ENCODE measurements around the gene HOXB6. TPM values are rescaled to one million over a fixed set of nuclear protein-coding genes. Genes with fewer than 3 reads are reported as not detected.
A peak's percentile ranks its signal among the peaks of the same experiment; 100 is the strongest.

Gene HOXB6
- not detected for total RNA-seq

DNA sequence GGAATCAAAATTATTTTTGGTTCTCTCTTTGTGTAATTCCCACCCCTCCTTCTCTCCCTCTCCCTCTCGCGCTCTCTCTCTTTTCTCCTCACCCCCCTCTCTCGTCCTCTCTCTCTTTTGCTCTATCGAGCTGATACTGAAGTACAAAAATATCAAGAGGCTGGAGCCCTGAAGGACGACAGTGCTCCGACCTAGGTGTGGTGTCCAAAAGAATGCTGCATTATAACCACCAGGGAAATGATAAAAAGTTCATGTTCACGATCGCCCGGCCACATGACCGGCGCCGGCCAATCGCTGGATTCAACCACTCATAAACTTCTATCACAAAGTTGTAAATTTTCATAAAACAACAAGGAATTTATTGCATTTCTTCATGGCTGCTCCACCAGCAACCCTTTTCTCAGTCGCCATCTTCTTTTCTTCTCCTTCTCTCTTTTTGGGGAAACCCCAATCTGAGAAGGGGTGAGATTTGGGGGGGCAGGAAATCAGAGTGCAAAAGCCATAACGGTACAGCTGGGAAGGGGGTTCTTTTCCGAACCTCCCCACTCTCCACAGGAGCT, at the start of gene HOXB6:
Gene HOXB6 (minus strand): TSS at position 217 of the 560 bp plus-strand sequence. CDS start 6,836 bp downstream, outside the sequence.
- Histone ChIP-seq H3K27me3 (ENCODE audit: control insufficient read depth in 3 of 3, insufficient read depth in 3 of 3, low read length in 3 of 3) (peaks cover 86 to 94% (median 93%) of the 10 kb centered on the region in 3 donors), H3K36me3 (ENCODE audit: control insufficient read depth in 3 of 3, insufficient read depth in 3 of 3, low read length in 3 of 3) (no peaks in the 10 kb centered on the region), H3K9ac (ENCODE audit: low read depth in 1 of 3, low read length in 3 of 3) (peak within 1 kb of the TSS in 2 of 3 donors; percentile 28 to 36), H3K27ac (ENCODE audit: low read depth, low read length) (peak within 1 kb of the TSS; percentile 9), H3K9me3 (ENCODE audit: control insufficient read depth in 3 of 3, low read length in 3 of 3) (no peaks in the 10 kb centered on the region), H3K4me3 (ENCODE audit: low read length in 3 of 3) (peak within 1 kb of the TSS; percentile 11 to 69 (median 58)), H3K4me1 (ENCODE audit: control insufficient read depth in 3 of 3, insufficient read depth in 3 of 3, low read length in 3 of 3) (peaks cover 2 to 10% (median 3%) of the 10 kb centered on the region in 3 donors)

DNA sequence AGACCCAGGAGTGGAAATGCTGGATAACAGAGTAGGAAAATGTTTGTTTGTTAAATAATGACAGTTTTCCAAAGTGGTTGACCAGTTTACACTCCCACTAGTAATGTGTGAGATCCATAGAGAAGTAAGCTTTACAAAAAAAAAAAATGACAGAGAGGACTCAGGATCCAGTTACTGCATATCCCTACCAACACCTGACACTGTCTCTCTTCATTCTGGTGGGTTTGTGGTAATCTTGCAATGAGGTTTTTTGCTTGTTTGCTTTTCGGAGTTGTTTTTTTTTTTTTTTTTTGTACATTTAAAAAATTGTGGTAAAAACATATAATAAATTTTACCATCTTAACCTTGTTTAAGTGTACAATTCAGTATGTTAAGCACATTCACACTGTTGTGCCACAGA, 45.0 kb upstream of the HOXB6 start:
- Histone ChIP-seq H3K36me3 (ENCODE audit: control insufficient read depth in 3 of 3, insufficient read depth in 3 of 3, low read length in 3 of 3) (no peaks in the 10 kb centered on the region), H3K9ac (ENCODE audit: low read depth in 1 of 3, low read length in 3 of 3) (no peak overlapping the region), H3K4me1 (ENCODE audit: control insufficient read depth in 3 of 3, insufficient read depth in 3 of 3, low read length in 3 of 3) (peaks cover 2 to 7% (median 3%) of the 10 kb centered on the region in 3 donors), H3K9me3 (ENCODE audit: control insufficient read depth in 3 of 3, low read length in 3 of 3) (no peaks in the 10 kb centered on the region), H3K27ac (ENCODE audit: low read depth, low read length) (no peak overlapping the region), H3K4me3 (ENCODE audit: low read length in 3 of 3) (no peak overlapping the region), H3K27me3 (ENCODE audit: control insufficient read depth in 3 of 3, insufficient read depth in 3 of 3, low read length in 3 of 3) (peaks cover 45 to 48% (median 45%) of the 10 kb centered on the region in 3 donors)

DNA sequence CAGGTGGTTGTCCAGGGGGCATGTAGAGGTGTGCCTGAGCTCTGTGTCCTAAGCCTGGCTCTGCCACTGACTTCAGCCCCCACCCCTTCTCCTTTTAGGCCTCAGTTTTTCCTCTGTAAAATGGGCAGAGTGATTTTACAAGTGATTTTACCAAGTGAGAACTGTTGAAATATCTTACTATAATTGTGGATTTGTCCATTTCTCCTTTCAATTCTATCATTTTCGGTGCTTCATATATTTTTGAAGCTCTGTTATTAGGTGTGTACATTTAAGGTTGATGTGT, 43.1 kb upstream of the HOXB6 start:
- Histone ChIP-seq H3K9ac (ENCODE audit: low read depth in 1 of 3, low read length in 3 of 3) (no peak overlapping the region), H3K4me3 (ENCODE audit: low read length in 3 of 3) (no peak overlapping the region), H3K9me3 (ENCODE audit: control insufficient read depth in 3 of 3, low read length in 3 of 3) (no peaks in the 10 kb centered on the region), H3K27me3 (ENCODE audit: control insufficient read depth in 3 of 3, insufficient read depth in 3 of 3, low read length in 3 of 3) (peaks cover 62 to 66% (median 62%) of the 10 kb centered on the region in 3 donors), H3K36me3 (ENCODE audit: control insufficient read depth in 3 of 3, insufficient read depth in 3 of 3, low read length in 3 of 3) (no peaks in the 10 kb centered on the region), H3K27ac (ENCODE audit: low read depth, low read length) (no peak overlapping the region), H3K4me1 (ENCODE audit: control insufficient read depth in 3 of 3, insufficient read depth in 3 of 3, low read length in 3 of 3) (peaks cover 2 to 7% (median 3%) of the 10 kb centered on the region in 3 donors)

DNA sequence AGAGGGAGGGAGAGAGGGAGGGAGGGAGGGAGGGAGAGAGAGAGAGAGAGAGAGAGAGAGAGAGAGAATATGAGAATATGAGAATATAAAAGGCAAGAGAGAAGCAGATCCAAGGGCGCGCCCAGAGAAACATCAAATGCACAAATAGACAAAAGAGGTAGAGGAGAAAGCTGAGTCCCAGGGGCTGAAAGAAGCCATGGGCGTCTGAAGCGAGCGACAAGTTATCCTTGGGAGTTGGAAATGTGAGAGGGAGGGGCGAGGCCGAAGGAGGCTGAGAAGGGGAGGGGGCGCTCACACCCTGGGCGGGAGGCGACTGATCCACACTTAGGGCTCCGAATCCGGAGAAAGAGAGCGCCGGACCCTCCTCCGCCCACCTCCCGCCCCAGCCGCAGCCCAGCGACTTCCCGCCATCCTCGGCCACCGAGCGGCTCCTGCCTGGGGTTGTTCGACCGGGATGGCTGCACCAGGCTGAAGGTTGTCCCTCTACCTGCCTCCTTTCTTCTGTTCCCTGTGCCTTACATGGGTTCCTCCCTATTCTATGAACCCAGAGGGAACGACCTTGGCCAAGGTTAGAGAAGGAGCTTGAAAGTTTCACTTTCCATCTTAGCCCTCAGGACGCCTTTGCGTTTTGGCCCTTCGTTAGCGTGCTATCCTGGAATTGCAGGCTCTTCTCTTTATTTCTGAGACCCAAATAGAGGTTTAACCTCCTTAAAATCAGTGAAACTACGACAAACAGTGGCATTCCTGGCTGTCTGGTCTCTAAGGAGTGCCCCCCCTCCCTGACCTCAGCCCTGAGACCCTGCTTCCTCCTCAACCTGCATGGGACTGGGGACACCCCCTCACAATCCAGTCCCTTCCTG, 42.5 kb upstream of the HOXB6 start:
- peak overlapping the region; percentile 55 to 62 (median 56) for H3K4me3 ChIP-seq (ENCODE audit: low read length in 3 of 3)
- peaks cover 2 to 7% (median 3%) of the 10 kb centered on the region in 3 donors for H3K4me1 ChIP-seq (ENCODE audit: control insufficient read depth in 3 of 3, insufficient read depth in 3 of 3, low read length in 3 of 3)
- peaks cover 68 to 71% (median 68%) of the 10 kb centered on the region in 3 donors for H3K27me3 ChIP-seq (ENCODE audit: control insufficient read depth in 3 of 3, insufficient read depth in 3 of 3, low read length in 3 of 3)
- no peaks in the 10 kb centered on the region for H3K36me3 ChIP-seq (ENCODE audit: control insufficient read depth in 3 of 3, insufficient read depth in 3 of 3, low read length in 3 of 3)
- H3K27ac ChIP-seq (ENCODE audit: low read depth, low read length), result no peak overlapping the region
- H3K9me3 ChIP-seq (ENCODE audit: control insufficient read depth in 3 of 3, low read length in 3 of 3), result no peaks in the 10 kb centered on the region
- peak overlapping the region in 1 of 3 donors; percentile 1 for H3K9ac ChIP-seq (ENCODE audit: low read depth in 1 of 3, low read length in 3 of 3)

DNA sequence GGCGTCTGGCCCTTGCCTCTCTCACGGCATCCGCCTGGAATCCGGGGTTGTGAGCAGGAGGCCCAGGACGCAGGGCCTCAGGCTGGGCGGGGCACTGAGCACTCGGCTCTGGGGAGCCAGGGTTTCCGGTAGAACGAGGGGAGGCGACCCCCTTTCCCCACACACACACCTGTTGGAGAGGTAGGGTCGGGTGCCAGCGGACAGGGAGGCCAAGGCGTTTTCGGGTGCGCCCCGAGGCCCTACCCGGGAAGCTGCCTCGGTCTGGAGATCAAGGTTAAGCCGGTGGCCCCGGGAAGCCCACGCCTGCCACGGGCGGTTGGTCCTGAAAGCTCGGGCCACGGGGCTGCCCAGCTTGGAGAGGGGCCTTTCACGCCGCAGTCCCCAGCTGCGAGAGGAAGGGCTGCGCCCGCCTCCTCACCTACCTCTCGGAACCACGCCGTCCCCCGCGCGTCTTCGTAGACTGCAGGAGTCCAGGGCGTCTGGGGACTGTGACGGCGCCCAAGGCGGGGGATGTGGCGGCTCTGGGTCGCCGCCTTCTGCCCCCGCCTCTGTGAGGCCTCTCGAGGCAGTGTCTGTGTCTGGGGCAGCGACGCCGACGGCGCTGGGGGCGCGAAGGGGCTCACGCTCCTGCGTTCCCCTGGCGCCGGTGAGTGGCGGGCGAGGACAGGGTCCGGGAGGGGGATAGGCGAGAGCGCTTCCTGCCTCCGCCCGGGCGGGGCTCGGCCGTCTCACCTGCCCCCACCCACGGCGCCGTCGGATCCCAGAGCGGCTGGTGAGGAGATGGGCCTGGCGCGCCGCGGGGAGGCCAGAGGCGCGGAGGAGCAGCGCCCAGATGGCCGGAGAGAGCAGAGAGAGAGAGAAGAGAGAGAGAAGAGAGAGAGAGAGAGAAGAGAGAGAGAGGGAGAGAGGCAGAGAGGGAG, 41.7 kb upstream of the HOXB6 start:
- Histone ChIP-seq H3K27me3 (ENCODE audit: control insufficient read depth in 3 of 3, insufficient read depth in 3 of 3, low read length in 3 of 3) (peaks cover 77 to 80% (median 77%) of the 10 kb centered on the region in 3 donors), H3K27ac (ENCODE audit: low read depth, low read length) (no peak overlapping the region)

DNA sequence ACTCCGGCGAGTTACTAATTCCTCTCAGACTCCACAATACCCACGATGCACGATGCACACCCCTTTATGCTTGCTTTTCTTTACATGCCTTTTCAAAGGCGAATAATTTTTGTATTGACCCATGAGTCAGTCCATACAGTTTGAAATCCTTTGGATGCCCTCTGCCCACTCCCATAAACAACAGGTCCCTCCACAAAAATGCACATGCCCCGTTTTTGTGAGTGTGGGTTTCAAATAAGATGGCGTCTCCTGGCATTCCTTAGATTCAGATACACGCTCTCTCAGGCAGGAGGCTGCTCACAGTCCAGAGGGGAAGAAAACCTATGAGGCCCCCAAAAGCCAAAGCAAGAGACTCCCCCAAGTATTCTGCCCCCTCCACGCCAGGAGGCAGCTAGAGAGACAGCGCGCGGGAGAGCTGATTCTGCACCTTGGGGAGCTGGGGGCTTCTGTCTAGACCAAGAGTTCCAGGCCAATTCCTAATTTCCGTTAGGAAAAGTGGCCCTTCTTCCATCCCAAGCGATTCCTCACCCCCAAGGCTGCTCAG, 40.9 kb upstream of the HOXB6 start:
- H3K27me3 ChIP-seq (ENCODE audit: control insufficient read depth in 3 of 3, insufficient read depth in 3 of 3, low read length in 3 of 3), result peaks cover 83 to 87% (median 84%) of the 10 kb centered on the region in 3 donors
- no peak overlapping the region for H3K27ac ChIP-seq (ENCODE audit: low read depth, low read length)
- H3K9ac ChIP-seq (ENCODE audit: low read depth in 1 of 3, low read length in 3 of 3), result no peak overlapping the region
- no peaks in the 10 kb centered on the region for H3K36me3 ChIP-seq (ENCODE audit: control insufficient read depth in 3 of 3, insufficient read depth in 3 of 3, low read length in 3 of 3)
- H3K4me3 ChIP-seq (ENCODE audit: low read length in 3 of 3), result no peak overlapping the region
- H3K9me3 ChIP-seq (ENCODE audit: control insufficient read depth in 3 of 3, low read length in 3 of 3), result no peaks in the 10 kb centered on the region
- H3K4me1 ChIP-seq (ENCODE audit: control insufficient read depth in 3 of 3, insufficient read depth in 3 of 3, low read length in 3 of 3), result peaks cover 2 to 7% (median 3%) of the 10 kb centered on the region in 3 donors

More for the DNA sequence above, 41.7 kb upstream of the HOXB6 start:
- H3K4me3 ChIP-seq (ENCODE audit: low read length in 3 of 3), result no peak overlapping the region
- H3K9me3 ChIP-seq (ENCODE audit: control insufficient read depth in 3 of 3, low read length in 3 of 3), result no peaks in the 10 kb centered on the region
- no peak overlapping the region for H3K9ac ChIP-seq (ENCODE audit: low read depth in 1 of 3, low read length in 3 of 3)
- H3K36me3 ChIP-seq (ENCODE audit: control insufficient read depth in 3 of 3, insufficient read depth in 3 of 3, low read length in 3 of 3), result no peaks in the 10 kb centered on the region
- peaks cover 2 to 7% (median 3%) of the 10 kb centered on the region in 3 donors for H3K4me1 ChIP-seq (ENCODE audit: control insufficient read depth in 3 of 3, insufficient read depth in 3 of 3, low read length in 3 of 3)

DNA sequence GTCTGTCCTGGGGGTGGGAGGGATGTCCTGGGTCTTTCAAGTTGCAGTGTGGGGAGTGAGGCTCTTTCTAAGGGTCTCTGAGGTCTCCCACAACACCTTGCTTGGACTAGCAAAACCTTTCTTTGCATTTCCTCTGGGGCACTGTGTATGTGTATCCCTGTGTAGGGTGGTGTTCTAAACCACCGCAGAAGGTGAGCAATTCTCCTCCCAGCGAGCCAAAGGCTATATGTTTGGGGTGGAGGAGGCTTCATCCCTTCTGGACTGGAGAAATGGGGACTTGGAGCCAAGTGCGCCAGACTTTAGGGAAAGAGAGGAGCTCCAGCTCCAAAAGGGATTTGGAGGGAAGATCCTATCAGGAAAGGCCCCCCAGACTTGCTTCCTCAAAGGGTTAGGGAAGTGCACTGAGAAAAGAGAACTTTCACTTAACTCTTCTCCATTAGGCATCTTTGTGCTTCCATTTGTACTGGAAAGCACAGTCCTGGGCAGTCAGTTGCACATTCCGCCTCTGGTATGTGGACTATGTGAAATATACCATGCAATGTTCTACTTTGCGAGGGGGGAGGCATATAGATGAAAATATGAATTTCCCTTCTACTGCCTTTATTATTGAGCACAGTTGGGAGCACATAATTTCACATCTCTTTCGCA, 40.2 kb upstream of the HOXB6 start:
- peaks cover 2 to 7% (median 3%) of the 10 kb centered on the region in 3 donors for H3K4me1 ChIP-seq (ENCODE audit: control insufficient read depth in 3 of 3, insufficient read depth in 3 of 3, low read length in 3 of 3)
- no peaks in the 10 kb centered on the region for H3K9me3 ChIP-seq (ENCODE audit: control insufficient read depth in 3 of 3, low read length in 3 of 3)
- H3K4me3 ChIP-seq (ENCODE audit: low read length in 3 of 3), result no peak overlapping the region
- no peaks in the 10 kb centered on the region for H3K36me3 ChIP-seq (ENCODE audit: control insufficient read depth in 3 of 3, insufficient read depth in 3 of 3, low read length in 3 of 3)
- peaks cover 85 to 93% (median 85%) of the 10 kb centered on the region in 3 donors for H3K27me3 ChIP-seq (ENCODE audit: control insufficient read depth in 3 of 3, insufficient read depth in 3 of 3, low read length in 3 of 3)
- H3K27ac ChIP-seq (ENCODE audit: low read depth, low read length), result no peak overlapping the region
- no peak overlapping the region for H3K9ac ChIP-seq (ENCODE audit: low read depth in 1 of 3, low read length in 3 of 3)

DNA sequence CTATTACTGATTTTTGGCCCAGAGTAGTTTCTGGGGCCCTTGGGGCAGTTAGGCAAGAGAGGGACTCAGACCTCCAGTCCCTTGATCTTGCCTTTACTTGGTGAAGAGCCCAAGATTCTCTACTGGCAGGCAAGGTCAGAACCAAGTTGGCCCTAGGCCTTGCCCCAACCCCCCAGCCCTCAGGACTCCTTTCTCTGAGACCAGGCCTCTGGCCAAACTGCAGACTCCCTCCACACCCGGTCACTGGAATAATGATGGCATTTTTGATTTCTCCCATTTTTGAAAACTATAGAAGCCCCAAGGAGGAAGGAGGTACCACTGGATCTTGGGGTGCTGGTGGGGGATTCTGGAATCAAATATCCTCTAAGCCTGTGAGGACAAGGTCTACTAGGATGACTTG, 39.4 kb upstream of the HOXB6 start:
- H3K27me3 ChIP-seq (ENCODE audit: control insufficient read depth in 3 of 3, insufficient read depth in 3 of 3, low read length in 3 of 3), result peaks cover 86 to 92% (median 90%) of the 10 kb centered on the region in 3 donors

DNA sequence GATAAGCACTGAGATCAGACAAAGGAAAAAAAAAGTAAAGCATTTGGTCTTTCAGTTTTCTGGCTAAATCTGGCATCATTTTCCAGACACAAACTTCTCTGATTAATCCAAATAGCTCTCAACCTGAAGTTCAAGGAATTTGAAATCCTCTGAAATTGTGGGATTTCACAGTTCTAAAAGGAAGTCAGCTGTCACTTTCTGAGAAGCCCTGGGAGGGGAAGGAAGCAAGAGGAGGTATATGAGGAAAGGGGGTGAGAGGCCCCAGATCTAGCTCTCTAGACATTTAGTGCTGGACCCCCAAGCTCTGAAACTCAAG, 38.9 kb upstream of the HOXB6 start:
- Histone ChIP-seq H3K9me3 (ENCODE audit: control insufficient read depth in 3 of 3, low read length in 3 of 3) (no peaks in the 10 kb centered on the region), H3K27ac (ENCODE audit: low read depth, low read length) (no peak overlapping the region), H3K9ac (ENCODE audit: low read depth in 1 of 3, low read length in 3 of 3) (no peak overlapping the region), H3K36me3 (ENCODE audit: control insufficient read depth in 3 of 3, insufficient read depth in 3 of 3, low read length in 3 of 3) (no peaks in the 10 kb centered on the region), H3K27me3 (ENCODE audit: control insufficient read depth in 3 of 3, insufficient read depth in 3 of 3, low read length in 3 of 3) (peaks cover 90 to 97% (median 92%) of the 10 kb centered on the region in 3 donors), H3K4me1 (ENCODE audit: control insufficient read depth in 3 of 3, insufficient read depth in 3 of 3, low read length in 3 of 3) (peaks cover 2 to 7% (median 3%) of the 10 kb centered on the region in 3 donors), H3K4me3 (ENCODE audit: low read length in 3 of 3) (no peak overlapping the region)

More for the DNA sequence above, 39.4 kb upstream of the HOXB6 start:
- H3K4me1 ChIP-seq (ENCODE audit: control insufficient read depth in 3 of 3, insufficient read depth in 3 of 3, low read length in 3 of 3), result peaks cover 2 to 7% (median 3%) of the 10 kb centered on the region in 3 donors
- H3K36me3 ChIP-seq (ENCODE audit: control insufficient read depth in 3 of 3, insufficient read depth in 3 of 3, low read length in 3 of 3), result no peaks in the 10 kb centered on the region
- no peaks in the 10 kb centered on the region for H3K9me3 ChIP-seq (ENCODE audit: control insufficient read depth in 3 of 3, low read length in 3 of 3)
- no peak overlapping the region for H3K4me3 ChIP-seq (ENCODE audit: low read length in 3 of 3)
- no peak overlapping the region for H3K9ac ChIP-seq (ENCODE audit: low read depth in 1 of 3, low read length in 3 of 3)
- H3K27ac ChIP-seq (ENCODE audit: low read depth, low read length), result no peak overlapping the region
